GM23338 (cell line): Measurements from ENCODE around the gene DCLK2.

ENCODE experiments used
- CREB1 ChIP-seq: fragments of 250-450 bp; sonication (Bioruptor Pico); IDR thresholded peaks from 2 replicates; pipeline ENCODE4 v1.5.0; 2020; ENCODE audit warnings: low read depth, mild to moderate bottlenecking, moderate library complexity
- EZH2 ChIP-seq: fragments of 200-600 bp; sonication (generic); IDR thresholded peaks from one replicate; pipeline ENCODE4 v1.8.0; 2017; ENCODE audit warnings: antibody characterized with exemption, mild to moderate bottlenecking, low read depth; ENCODE audit not compliant: unreplicated experiment
- EZH2phosphoT487 ChIP-seq: fragments of 200-600 bp; sonication (generic); IDR thresholded peaks from one replicate; pipeline ENCODE4 v1.8.1; 2018; ENCODE audit warnings: antibody characterized with exemption; ENCODE audit not compliant: unreplicated experiment
- NANOG ChIP-seq: IDR thresholded peaks from 2 replicates; pipeline ENCODE4 v1.6.1; 2016; ENCODE audit warnings: antibody characterized with exemption, borderline replicate concordance
- POLR2AphosphoS5 ChIP-seq: IDR thresholded peaks from 2 replicates; pipeline ENCODE4 v1.6.1; 2016; ENCODE audit warnings: antibody characterized with exemption, low read depth
- TF ChIP-seq, protein P1 (sequence below), 2 experiments: fragments of 200-600 bp in 1 of 2; sonication (generic) in 1 of 2; conservative IDR thresholded peaks; 2 replicates each; pipeline versions ENCODE4 v1.5.1 to v1.6.1; 2016 to 2017; ENCODE audit warnings: antibody characterized with exemption in 2 of 2, low read depth in 2 of 2, mild to moderate bottlenecking in 2 of 2, moderate library complexity in 1 of 2

DNA sequence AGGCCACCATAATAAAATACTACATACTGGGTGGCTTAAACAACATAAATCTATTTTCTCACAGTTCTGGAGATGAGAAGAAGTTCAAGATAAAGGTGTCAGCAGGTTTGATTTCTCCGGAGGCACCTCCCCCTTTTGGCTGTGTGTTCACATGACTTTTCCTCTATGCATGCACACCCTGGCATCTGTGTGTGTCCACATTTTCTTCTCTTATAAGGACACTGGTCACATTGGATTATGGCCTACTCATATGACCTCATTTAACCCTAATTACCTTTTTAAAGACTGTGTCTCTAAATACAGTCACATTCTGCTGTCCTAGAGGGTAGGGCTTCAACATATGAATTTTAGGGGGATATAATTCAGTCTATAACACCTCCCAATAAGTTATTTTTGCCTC lies 79.8 kb downstream of the DCLK2 start:
- TF ChIP-seq CREB1 (no peak), EZH2 (no peak), POLR2AphosphoS5 (no peak), NANOG (no peak), EZH2phosphoT487 (no peak)
- TF ChIP-seq, protein P1, sequence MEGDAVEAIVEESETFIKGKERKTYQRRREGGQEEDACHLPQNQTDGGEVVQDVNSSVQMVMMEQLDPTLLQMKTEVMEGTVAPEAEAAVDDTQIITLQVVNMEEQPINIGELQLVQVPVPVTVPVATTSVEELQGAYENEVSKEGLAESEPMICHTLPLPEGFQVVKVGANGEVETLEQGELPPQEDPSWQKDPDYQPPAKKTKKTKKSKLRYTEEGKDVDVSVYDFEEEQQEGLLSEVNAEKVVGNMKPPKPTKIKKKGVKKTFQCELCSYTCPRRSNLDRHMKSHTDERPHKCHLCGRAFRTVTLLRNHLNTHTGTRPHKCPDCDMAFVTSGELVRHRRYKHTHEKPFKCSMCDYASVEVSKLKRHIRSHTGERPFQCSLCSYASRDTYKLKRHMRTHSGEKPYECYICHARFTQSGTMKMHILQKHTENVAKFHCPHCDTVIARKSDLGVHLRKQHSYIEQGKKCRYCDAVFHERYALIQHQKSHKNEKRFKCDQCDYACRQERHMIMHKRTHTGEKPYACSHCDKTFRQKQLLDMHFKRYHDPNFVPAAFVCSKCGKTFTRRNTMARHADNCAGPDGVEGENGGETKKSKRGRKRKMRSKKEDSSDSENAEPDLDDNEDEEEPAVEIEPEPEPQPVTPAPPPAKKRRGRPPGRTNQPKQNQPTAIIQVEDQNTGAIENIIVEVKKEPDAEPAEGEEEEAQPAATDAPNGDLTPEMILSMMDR (conservative IDR thresholded peaks at IDR 0.05; ENCODE audit: low read depth in 2 of 2): no peak
